HepG2 (cell line): ENCODE results near the gene EXOC7. TPM values are rescaled to one million over a fixed set of nuclear protein-coding genes. Genes with fewer than 3 reads are reported as not detected.
A peak's percentile ranks its signal among the peaks of the same experiment; 100 is the strongest.

Experiments used
- BRCA1 ChIP-seq: sonication (generic); formaldehyde crosslinking; IDR thresholded peaks from 2 replicates; pipeline ENCODE4 v1.4.0; 2020; ENCODE audit warnings: missing genetic modification reagents
- CCDC6 ChIP-seq: sonication (generic); formaldehyde crosslinking; IDR thresholded peaks from 2 replicates; pipeline ENCODE4 v1.8.1; 2022; ENCODE audit warnings: mild to moderate bottlenecking, missing genetic modification reagents, moderate library complexity
- GATAD2A ChIP-seq: IDR thresholded peaks from 2 replicates; pipeline ENCODE4 v1.6.1; 2016
- LCORL ChIP-seq, 2 experiments: fragments of 450-650 bp in 1 of 2; sonication (generic) in 1 of 2; formaldehyde crosslinking in 1 of 2; IDR thresholded peaks; 2 replicates each; pipeline versions ENCODE4 v1.5.0 to v1.6.1; 2017 to 2020; ENCODE audit warnings: antibody characterized with exemption in 1 of 2, missing genetic modification reagents in 1 of 2
- PAWR ChIP-seq: sonication (generic); formaldehyde crosslinking; IDR thresholded peaks from 2 replicates; pipeline ENCODE4 v1.4.0; 2020; ENCODE audit warnings: missing genetic modification reagents, mild to moderate bottlenecking, borderline replicate concordance
- PCBP1 ChIP-seq: fragments of 200-400 bp; formaldehyde crosslinking; IDR thresholded peaks from 2 replicates; pipeline ENCODE4 v1.6.1; 2017; ENCODE audit warnings: mild to moderate bottlenecking, low read depth, low read length, borderline replicate concordance
- PRPF4 ChIP-seq: fragments of 200-400 bp; formaldehyde crosslinking; IDR thresholded peaks from 2 replicates; pipeline ENCODE4 v1.6.1; 2016; ENCODE audit warnings: low read length, low read depth; ENCODE audit not compliant: poor library complexity, severe bottlenecking
- RFX5 ChIP-seq: IDR thresholded peaks from 2 replicates; pipeline ENCODE4 v1.6.1; 2011; ENCODE audit warnings: low read depth, low read length, improper control_type of control experiment
- SIN3B ChIP-seq: fragments of 150-350 bp; IDR thresholded peaks from 2 replicates; pipeline ENCODE4 v1.6.1; 2014; ENCODE audit warnings: low read length
- SNRNP70 ChIP-seq: fragments of 200-400 bp; formaldehyde crosslinking; IDR thresholded peaks from 2 replicates; pipeline ENCODE4 v1.6.1; 2017; ENCODE audit warnings: mild to moderate bottlenecking, low read depth, low read length, moderate library complexity
- SRSF4 ChIP-seq: fragments of 200-400 bp; formaldehyde crosslinking; IDR thresholded peaks from one replicate; pipeline ENCODE4 v1.6.1; 2018; ENCODE audit warnings: mild to moderate bottlenecking, low read depth, low read length, moderate library complexity; ENCODE audit not compliant: poor library complexity, severe bottlenecking
- TCF12 ChIP-seq, 2 experiments: fragments of 450-650 bp in 1 of 2; sonication (generic) in 1 of 2; formaldehyde crosslinking in 1 of 2; IDR thresholded peaks; 2 replicates each; pipeline versions ENCODE4 v1.6.1 to v1.8.0; 2017 to 2022; ENCODE audit warnings: antibody characterized with exemption in 1 of 2, mild to moderate bottlenecking in 1 of 2, missing genetic modification reagents in 1 of 2, moderate library complexity in 1 of 2
- TSC22D2 ChIP-seq: sonication (generic); formaldehyde crosslinking; IDR thresholded peaks from 2 replicates; pipeline ENCODE4 v1.5.1; 2020; ENCODE audit warnings: missing genetic modification reagents, mild to moderate bottlenecking, borderline replicate concordance
- XRCC5 ChIP-seq: fragments of 200-400 bp; formaldehyde crosslinking; optimal IDR thresholded peaks from 2 replicates; pipeline ENCODE3; 2017; ENCODE audit warnings: mild to moderate bottlenecking, low read length
- YY1 ChIP-seq: IDR thresholded peaks from 2 replicates; pipeline ENCODE4 v1.6.1; 2011; ENCODE audit warnings: low read length, low read depth, moderate library complexity, mild to moderate bottlenecking; ENCODE audit not compliant: insufficient read depth, insufficient replicate concordance
- ZBTB21 ChIP-seq: sonication (generic); formaldehyde crosslinking; IDR thresholded peaks from 2 replicates; pipeline ENCODE4 v1.4.0; 2020; ENCODE audit warnings: missing genetic modification reagents
- ZBTB42 ChIP-seq: sonication (generic); formaldehyde crosslinking; IDR thresholded peaks from 2 replicates; pipeline ENCODE4 v1.5.0; 2020; ENCODE audit warnings: mild to moderate bottlenecking, missing genetic modification reagents
- ZIK1 ChIP-seq: sonication (generic); formaldehyde crosslinking; IDR thresholded peaks from 2 replicates; pipeline ENCODE4 v1.5.0; 2020; ENCODE audit warnings: mild to moderate bottlenecking, low read depth, missing genetic modification reagents, borderline replicate concordance
- ZMAT3 ChIP-seq: sonication (generic); formaldehyde crosslinking; conservative IDR thresholded peaks from 2 replicates; pipeline ENCODE4 v1.7.0; 2021; ENCODE audit warnings: missing genetic modification reagents
- ZNF20 ChIP-seq: sonication (generic); formaldehyde crosslinking; IDR thresholded peaks from 2 replicates; pipeline ENCODE4 v1.4.0; 2020; ENCODE audit warnings: mild to moderate bottlenecking, moderate library complexity, missing genetic modification reagents
- ZNF256 ChIP-seq: sonication (generic); formaldehyde crosslinking; conservative IDR thresholded peaks from 2 replicates; pipeline ENCODE4 v1.4.0; 2020; ENCODE audit warnings: missing genetic modification reagents
- ZNF367 ChIP-seq: sonication (generic); formaldehyde crosslinking; IDR thresholded peaks from 2 replicates; pipeline ENCODE4 v1.4.0; 2020; ENCODE audit warnings: missing genetic modification reagents, borderline replicate concordance
- ZNF451 ChIP-seq: sonication (generic); formaldehyde crosslinking; IDR thresholded peaks from 2 replicates; pipeline ENCODE4 v1.5.0; 2020; ENCODE audit warnings: mild to moderate bottlenecking, missing genetic modification reagents
- ZNF615 ChIP-seq: sonication (generic); formaldehyde crosslinking; IDR thresholded peaks from 2 replicates; pipeline ENCODE4 v1.5.0; 2020; ENCODE audit warnings: mild to moderate bottlenecking, missing genetic modification reagents, borderline replicate concordance
- ZNF772 ChIP-seq: sonication (generic); formaldehyde crosslinking; IDR thresholded peaks from 2 replicates; pipeline ENCODE4 v1.5.0; 2020; ENCODE audit warnings: mild to moderate bottlenecking, missing genetic modification reagents
- polyA plus RNA-seq, 8 experiments: library from polyadenylated mRNA; depleted of rRNA in 3 of 8; stranded (reverse) in 7 of 8; unstranded in 1 of 8; fragments of >200 nt; fragmentation: Illumina TruSeq in 4 of 8; extraction: Trizol in 4 of 8; gene quantifications; 2 replicates each; pipeline versions ENCODE4 v1.2.1 to v1.2.3, GENCODE V29; 2011 to 2016; ENCODE audit warnings: low read depth in 4 of 8, missing spikeins in 1 of 8, mixed read lengths in 1 of 8; ENCODE audit not compliant: insufficient read depth in 1 of 8
- total RNA-seq, 5 experiments: library from RNA; depleted of rRNA; stranded (reverse); fragments of >200 nt; fragmentation: Illumina TruSeq; extraction: Trizol; gene quantifications; 2 replicates each; pipeline ENCODE4 v1.2.3, GENCODE V29; 2016; ENCODE audit warnings: low read depth in 1 of 5
- TF ChIP-seq, protein P1 (sequence below): sonication (generic); formaldehyde crosslinking; IDR thresholded peaks from 2 replicates; pipeline ENCODE4 v1.4.0; 2020; ENCODE audit warnings: mild to moderate bottlenecking, missing genetic modification reagents
- TF ChIP-seq, protein P2 (sequence below): sonication (generic); formaldehyde crosslinking; IDR thresholded peaks from 2 replicates; pipeline ENCODE4 v1.5.0; 2020; ENCODE audit warnings: missing genetic modification reagents

Gene EXOC7
- total and polyA plus RNA-seq, 2 of the 13 experiments (the other 11 are each of a cell fraction or from before 2014, with no cell fraction given): 86.9 to 116 TPM

DNA sequence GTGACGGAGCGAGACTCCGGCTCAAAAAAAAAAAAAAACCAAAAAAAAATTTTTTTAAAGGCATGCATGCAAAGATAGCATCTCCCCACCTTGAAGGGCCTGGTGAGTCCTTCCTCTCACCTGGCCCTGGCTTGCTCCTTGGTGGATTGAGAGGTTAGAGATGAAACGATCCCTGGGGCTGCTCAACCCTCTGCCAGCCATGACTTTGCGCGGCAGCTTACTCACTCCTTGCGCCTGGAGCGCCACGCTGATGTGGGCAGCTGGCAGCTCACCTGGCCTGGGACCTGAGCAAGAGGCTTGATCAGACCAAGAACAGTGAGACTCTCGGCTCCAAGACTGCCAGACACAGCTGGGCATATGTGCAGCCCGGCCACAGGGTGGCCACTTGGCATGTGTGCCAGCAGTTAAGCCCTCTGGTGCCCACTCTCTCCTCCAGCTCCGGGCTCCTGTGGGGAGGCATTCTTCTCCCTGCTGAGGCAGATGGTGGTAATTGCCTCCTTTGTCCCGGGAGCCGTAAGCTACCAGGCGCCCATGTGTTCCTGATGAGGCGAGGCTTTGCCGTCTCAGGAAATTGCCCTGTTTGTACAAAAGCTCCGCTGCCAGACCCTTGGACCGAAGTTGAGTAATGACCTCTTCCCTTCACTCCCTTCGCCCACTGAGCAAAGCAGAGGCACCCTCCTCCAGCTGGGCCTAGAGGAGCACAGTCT, 71.4 kb downstream of the EXOC7 start (continued):
- TF ChIP-seq ZNF772 (CRISPR knock-in tag) (no peak), GATAD2A (CRISPR knock-in tag) (peak; percentile 91), ZBTB42 (CRISPR knock-in tag) (0 out of 2 replicates have a peak, but pooled peaks have one; percentile 53), SNRNP70 (no peak), PCBP1 (no peak), LCORL (IDR thresholded peaks at IDR 0.05) (no peak), LCORL (CRISPR knock-in tag; IDR thresholded peaks at IDR 0.05) (peak; percentile 62), SRSF4 (no peak), ZIK1 (CRISPR knock-in tag) (no peak), YY1 (no peak), TSC22D2 (CRISPR knock-in tag) (peak; percentile 92; the same call in 1 of the 2 replicates), RFX5 (no peak), XRCC5 (peak; percentile 80), ZNF256 (peak; percentile 57; the same call in 1 of the 2 replicates), SIN3B (no peak), TCF12 (IDR thresholded peaks at IDR 0.05) (no peak), TCF12 (CRISPR knock-in tag; IDR thresholded peaks at IDR 0.05) (no peak), ZMAT3 (CRISPR knock-in tag) (no peak; the same call in 1 of the 2 replicates), ZBTB21 (CRISPR knock-in tag) (no peak), ZNF367 (CRISPR knock-in tag) (0 out of 2 replicates have a peak, but pooled peaks have one; percentile 15), BRCA1 (CRISPR knock-in tag) (no peak), ZNF451 (CRISPR knock-in tag) (0 out of 2 replicates have a peak, but pooled peaks have one; percentile 27), ZNF615 (CRISPR knock-in tag) (no peak), PAWR (CRISPR knock-in tag) (no peak), PRPF4 (no peak), CCDC6 (CRISPR knock-in tag) (no peak), ZNF20 (CRISPR knock-in tag) (no peak)
- TF ChIP-seq, protein P1, sequence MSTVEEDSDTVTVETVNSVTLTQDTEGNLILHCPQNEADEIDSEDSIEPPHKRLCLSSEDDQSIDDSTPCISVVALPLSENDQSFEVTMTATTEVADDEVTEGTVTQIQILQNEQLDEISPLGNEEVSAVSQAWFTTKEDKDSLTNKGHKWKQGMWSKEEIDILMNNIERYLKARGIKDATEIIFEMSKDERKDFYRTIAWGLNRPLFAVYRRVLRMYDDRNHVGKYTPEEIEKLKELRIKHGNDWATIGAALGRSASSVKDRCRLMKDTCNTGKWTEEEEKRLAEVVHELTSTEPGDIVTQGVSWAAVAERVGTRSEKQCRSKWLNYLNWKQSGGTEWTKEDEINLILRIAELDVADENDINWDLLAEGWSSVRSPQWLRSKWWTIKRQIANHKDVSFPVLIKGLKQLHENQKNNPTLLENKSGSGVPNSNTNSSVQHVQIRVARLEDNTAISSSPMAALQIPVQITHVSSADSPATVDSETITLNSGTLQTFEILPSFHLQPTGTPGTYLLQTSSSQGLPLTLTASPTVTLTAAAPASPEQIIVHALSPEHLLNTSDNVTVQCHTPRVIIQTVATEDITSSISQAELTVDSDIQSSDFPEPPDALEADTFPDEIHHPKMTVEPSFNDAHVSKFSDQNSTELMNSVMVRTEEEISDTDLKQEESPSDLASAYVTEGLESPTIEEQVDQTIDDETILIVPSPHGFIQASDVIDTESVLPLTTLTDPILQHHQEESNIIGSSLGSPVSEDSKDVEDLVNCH (CRISPR knock-in tag): no peak
- TF ChIP-seq, protein P2, sequence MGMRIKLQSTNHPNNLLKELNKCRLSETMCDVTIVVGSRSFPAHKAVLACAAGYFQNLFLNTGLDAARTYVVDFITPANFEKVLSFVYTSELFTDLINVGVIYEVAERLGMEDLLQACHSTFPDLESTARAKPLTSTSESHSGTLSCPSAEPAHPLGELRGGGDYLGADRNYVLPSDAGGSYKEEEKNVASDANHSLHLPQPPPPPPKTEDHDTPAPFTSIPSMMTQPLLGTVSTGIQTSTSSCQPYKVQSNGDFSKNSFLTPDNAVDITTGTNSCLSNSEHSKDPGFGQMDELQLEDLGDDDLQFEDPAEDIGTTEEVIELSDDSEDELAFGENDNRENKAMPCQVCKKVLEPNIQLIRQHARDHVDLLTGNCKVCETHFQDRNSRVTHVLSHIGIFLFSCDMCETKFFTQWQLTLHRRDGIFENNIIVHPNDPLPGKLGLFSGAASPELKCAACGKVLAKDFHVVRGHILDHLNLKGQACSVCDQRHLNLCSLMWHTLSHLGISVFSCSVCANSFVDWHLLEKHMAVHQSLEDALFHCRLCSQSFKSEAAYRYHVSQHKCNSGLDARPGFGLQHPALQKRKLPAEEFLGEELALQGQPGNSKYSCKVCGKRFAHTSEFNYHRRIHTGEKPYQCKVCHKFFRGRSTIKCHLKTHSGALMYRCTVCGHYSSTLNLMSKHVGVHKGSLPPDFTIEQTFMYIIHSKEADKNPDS (CRISPR knock-in tag): no peak
